ENCODE measurements around the gene NEUROG2.

GRCh38 chr4:112485930-112486329, 30.1 kb downstream of the NEUROG2 start:
- TF ChIP-seq CTCF (IDR thresholded peaks at IDR 0.05) (no peak), POLR2A (IDR thresholded peaks at IDR 0.05) (no peak)
